Hepatocyte (in vitro differentiated cells): ENCODE results near the gene MCF2L.

ENCODE experiments used
- CTCF ChIP-seq: fragments of 200-600 bp; sonication (generic); IDR thresholded peaks from 2 replicates; pipeline ENCODE4 v1.5.1; 2016; ENCODE audit warnings: antibody characterized with exemption, mild to moderate bottlenecking; ENCODE audit not compliant: poor library complexity
- EZH2 ChIP-seq: fragments of 200-600 bp; sonication (generic); IDR thresholded peaks from 2 replicates; pipeline ENCODE4 v1.6.1; 2016; ENCODE audit warnings: antibody characterized with exemption, mild to moderate bottlenecking, borderline replicate concordance
- EZH2phosphoT487 ChIP-seq: fragments of 200-600 bp; sonication (generic); IDR thresholded peaks from one replicate; pipeline ENCODE4 v1.6.1; 2018; ENCODE audit warnings: antibody characterized with exemption, mild to moderate bottlenecking, low read depth, moderate library complexity; ENCODE audit not compliant: unreplicated experiment, severe bottlenecking

- no peak for TF ChIP-seq CTCF
- no peak for TF ChIP-seq EZH2
- TF ChIP-seq EZH2phosphoT487, result no peak
Observed at GRCh38 chr13:112971288-112971643, 2.3 kb downstream of the MCF2L start.
